COLO668 (cell line): ENCODE data around the gene CALY.
A peak's percentile ranks its signal among the peaks of the same experiment; 100 is the strongest.

Experiments used
- DNase-seq: peaks from one replicate; lab custom pipeline; 2025; ENCODE audit not compliant: unreplicated experiment; lab: John Stamatoyannopoulos, UW

CALY gene

DNA sequence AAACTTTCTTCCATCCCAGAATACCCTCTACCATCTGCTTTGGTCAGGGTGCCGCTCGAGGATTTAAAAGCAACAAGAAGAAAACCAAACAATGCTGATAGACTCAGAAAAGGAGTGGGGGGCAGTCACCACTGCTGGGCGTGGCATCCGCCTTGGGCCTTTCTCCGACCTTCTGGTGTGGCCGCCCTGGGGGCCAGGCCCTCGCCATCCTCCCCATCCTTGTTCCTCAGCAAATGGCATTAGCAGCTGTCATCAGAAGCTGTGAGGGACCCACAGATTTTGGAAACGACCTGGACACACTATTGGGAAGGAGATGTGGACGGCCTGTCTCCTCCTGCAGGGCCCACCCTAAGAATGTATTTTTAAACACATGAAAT lies 23.9 kb downstream of the CALY start:
- no peak for DNase-seq

DNA sequence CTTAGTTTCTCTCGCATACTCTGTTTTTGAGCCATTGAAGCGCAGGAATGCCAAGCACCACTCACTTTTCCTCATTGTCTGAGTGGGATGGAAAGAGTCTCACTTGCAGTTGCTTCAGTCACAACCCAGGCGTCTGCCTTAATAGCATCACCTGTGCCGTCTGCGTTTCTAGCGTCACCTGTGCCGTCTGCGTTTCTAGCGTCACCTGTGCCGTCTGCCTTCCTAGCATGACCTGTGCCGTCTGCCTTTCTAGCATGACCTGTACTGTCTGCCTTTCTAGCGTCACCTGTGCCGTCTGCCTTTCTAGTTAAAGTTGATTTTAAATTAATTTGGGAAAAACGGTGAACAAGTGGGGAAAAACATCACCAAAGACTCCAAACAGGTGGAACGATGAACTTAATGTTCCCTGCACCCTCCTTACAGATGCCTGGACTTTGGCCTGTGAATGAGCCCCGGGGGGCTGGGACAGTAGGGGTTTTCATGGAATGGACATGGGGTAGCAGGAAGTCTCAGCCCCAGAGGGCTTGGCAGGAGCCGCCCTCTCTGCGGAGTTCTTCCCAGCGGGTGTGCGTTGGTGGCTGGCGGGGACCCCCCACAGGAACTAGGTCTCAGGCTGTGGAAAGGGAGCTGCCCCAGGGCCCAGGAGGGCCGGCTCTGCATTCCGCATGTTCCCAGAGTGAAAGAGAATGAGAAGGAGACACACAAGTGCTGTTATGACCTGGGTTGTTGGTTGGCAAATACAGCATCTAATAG lies 24.5 kb downstream of the CALY start:
- no peak for DNase-seq

- DNase-seq: no peak
Observed at GRCh38 chr10:133311570-133311969, 25.1 kb downstream of the CALY start.

- DNase-seq: no peak
Observed at GRCh38 chr10:133310789-133311188, 25.9 kb downstream of the CALY start.

GRCh38 chr10:133310399-133310755 lies 26.3 kb downstream of the CALY start:
- DNase-seq: peak; percentile 29

- DNase-seq: peak; percentile 82
Observed at GRCh38 chr10:133309720-133310398, 26.8 kb downstream of the CALY start.

DNA sequence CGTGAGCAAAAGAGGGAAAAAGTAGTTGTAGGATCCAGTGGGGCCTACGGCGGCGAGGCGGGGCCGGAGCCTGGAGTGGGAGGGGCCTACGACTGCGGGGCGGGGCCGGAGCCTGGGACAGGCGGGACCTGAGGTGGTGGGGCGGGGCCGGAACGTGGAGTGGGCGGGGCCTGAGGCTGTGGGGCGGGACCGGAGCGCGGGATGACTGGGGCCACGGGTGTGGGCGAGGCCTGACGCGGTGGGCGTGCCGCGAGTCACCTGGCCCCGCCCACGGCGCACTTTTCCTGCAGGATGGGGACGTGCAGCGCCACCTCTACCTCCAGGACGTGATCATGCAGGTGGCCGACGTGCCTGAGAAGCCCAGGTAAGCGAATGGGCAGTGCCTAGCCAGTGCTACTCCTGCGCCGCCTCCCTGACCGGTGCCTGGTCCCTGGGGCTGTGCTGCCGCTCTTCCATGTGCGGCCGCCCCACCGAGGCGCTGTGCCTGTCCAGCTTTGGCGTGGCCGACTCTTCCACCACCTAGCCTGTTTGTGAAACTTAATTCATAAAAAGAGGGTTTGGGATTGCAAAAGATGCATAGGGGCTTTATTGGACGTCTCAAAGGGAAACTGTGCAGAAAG lies 27.5 kb downstream of the CALY start:
- DNase-seq: peak; percentile 88

- DNase-seq: peak; percentile 78
Observed at GRCh38 chr10:133308421-133309099, 28.1 kb downstream of the CALY start, which contains the start of the genes TUBGCP2 and ZNF511. Gene TUBGCP2, minus strand, starts transcription at chr10:133308872. Its CDS starts 5,931 bp downstream, at chr10:133302941. Gene ZNF511, plus strand, starts transcription at chr10:133308914. Its CDS starts 30 bp downstream, at chr10:133308944.

- DNase-seq: peak; percentile 83
Observed at GRCh38 chr10:133307776-133308420, 28.8 kb downstream of the CALY start.

DNA sequence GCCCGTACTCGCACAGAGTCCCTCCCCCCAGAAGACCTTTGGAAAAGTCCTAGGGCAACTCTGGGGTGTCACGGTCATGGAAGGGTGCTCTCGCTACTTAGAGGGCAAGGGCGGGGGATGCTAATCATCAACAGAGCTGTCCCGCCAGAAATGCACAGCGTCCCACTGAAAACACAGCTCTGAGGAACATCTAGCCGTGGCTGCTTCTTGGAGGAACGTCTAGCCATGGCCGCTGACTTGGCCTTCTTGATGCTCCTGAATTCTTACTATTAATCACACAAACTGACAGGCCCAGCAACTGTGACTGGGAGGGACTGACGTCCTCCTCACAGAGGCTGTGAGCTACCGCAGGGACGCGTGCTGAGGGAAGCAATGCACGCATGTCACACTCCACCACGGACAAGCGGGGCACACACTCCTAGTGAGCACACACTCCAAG lies 29.7 kb downstream of the CALY start:
- DNase-seq: no peak

- DNase-seq: no peak
Observed at GRCh38 chr10:133306097-133306476, 30.6 kb downstream of the CALY start.

GRCh38 chr10:133303206-133303605 lies 33.5 kb downstream of the CALY start:
- DNase-seq: no peak

- DNase-seq: no peak
Observed at GRCh38 chr10:133302230-133302629, 34.5 kb downstream of the CALY start.

DNA sequence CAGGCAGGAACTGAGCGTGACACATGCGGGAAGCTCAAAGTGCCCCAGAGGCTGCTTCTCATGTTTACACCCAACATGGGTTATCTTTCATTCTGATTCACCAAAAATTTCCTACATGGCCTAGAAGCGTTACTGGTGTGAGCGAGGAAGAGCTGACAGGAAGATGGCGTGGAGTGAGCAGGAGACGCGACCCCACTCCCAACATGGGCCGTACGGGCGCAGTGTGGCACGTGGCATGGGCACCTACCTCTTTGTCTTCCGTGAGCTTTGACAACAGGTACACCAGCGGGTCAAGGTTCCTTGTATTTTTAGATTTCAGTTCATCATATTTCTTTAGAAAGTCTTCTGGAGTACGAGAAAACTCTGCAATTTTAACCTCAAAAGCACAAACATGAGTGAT lies 37.0 kb downstream of the CALY start:
- DNase-seq: no peak

DNA sequence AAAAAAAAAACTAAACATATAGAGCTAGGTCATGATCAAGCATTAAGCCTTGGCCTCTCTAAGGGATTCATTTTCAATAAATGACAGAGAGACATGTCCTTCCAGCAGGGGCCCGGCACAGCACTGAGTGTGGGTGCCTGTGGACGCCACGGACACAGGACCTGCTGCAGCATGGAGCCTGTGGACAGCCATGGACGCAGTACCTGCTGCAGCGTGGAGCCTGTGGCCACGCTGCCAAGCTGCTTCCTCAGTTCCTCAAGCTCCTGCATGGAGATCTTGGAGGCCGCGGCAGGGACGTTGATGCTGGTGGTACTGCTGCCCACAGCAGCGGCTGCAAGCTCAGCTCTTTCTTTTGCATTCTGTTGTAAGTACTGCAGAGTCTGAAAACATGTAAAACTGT lies 37.5 kb downstream of the CALY start:
- no peak for DNase-seq

DNA sequence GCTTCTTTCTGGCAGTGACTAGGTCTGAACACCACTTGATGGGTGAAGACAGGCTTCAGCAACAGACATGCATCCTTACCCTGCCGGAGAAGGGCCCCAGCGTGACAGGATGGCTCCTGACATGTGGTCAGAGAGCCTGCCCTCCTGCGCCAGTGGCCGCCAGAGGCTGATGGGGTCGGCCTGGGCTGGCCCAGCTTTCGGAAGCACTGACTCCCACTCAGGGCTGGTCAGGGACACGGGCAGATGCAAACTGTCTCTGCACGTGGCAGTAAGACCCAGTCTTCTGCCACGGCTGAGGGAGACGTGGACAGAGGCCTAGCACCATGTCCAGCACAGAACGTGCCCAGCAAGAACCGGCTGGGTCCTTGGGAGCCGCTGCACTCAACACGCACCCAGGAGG lies 38.2 kb downstream of the CALY start:
- DNase-seq: no peak

- DNase-seq: no peak
Observed at GRCh38 chr10:133297504-133297903, 39.2 kb downstream of the CALY start.

DNA sequence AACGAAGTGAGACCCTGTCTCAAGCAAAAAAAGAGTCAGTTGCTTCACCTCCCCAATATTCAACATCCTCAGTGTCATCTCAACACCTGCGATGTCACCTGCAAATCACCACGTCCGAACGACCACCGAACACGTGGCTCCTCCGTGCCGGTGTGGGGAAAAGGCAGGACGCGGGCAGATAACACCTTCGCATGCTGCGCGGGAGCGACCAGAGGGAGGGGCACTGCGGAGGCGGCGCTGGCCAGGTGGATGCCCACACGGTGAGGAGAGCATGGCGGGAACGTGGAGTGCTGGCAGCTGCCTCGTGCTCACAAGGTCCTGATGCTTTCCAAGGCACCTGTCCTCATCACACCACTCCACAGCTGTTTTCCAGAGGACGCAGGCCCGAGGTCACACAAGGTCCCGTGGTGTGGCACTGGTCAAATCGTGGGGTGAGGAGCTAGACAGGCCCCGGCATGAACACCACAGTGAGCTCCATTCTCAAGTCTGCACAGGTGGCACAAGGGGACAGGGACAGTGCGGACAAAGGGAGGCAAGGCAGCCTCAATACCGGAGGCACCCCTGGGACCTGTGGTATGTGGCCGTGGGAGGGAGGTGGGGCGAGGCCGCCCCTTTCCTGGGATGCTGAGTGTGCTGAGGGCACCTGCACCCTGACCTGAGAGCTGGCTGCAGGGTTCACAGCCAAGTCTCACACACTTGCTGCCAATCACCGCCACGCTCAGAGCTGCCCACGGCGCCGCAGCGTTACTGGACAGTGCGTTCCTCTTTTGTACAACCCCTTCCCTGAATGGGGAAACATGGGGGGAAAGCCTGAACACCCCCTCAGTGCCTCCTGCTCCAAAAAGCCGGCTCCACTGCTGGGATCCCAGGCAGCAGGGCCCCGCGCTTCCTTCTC lies 41.0 kb downstream of the CALY start:
- DNase-seq: no peak

GRCh38 chr10:133294189-133294588 lies 42.5 kb downstream of the CALY start:
- no peak for DNase-seq

DNA sequence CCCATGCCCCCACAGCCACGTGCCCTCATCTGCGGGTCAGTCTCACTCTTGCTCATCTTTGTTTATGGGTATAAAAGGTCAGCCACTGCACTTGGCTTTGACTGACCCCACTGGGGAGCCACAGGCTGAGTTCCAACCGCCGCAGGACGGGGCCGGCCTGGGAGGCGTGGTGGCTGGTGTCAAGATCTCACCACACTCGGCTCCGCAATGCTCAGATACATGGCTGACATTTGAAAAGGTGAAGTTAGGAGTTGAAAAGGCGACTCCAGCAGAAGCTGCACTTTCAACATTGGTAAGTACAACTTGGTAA lies 42.9 kb downstream of the CALY start:
- no peak for DNase-seq
